ENCODE data around the gene NR2F6.

Gene NR2F6

DNA sequence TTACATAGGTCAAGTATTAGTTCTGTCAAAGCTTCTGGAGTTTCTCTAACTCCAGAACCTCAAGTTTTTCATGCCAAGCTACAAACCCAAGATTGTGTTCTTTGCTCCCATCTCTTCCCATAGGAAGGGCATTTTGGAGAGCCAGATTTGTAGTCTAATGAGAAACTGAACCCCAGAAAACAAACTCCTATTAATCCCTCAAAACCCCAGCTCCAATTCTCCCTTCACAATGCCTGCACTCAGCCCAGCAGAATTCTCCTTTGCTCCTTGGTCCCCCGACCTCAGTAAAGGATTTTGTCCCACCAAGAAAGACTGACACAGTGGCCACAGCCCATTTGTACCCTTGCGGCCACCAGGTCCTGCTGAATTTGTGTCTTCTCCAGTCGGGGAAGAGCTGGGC lies 10.4 kb upstream of the NR2F6 start:
- Histone ChIP-seq H3K27ac (no peak overlapping the region), H3K36me3 (ENCODE audit: insufficient read depth) (no peaks in the 10 kb centered on the region), H3K4me2 (no peak overlapping the region), H3K9ac (no peak overlapping the region), H3K4me3 (IDR thresholded peaks at IDR 0.05; ENCODE audit: insufficient read depth, low read depth, low read length) (no peak overlapping the region), H3K79me2 (ENCODE audit: insufficient read depth, low read depth) (no peaks in the 10 kb centered on the region), H4K20me1 (ENCODE audit: insufficient read depth) (no peaks in the 10 kb centered on the region), H2AFZ (ENCODE audit: low read depth) (no peak overlapping the region), H3K4me1 (ENCODE audit: low read depth, poor library complexity, severe bottlenecking) (no peaks in the 10 kb centered on the region), H3K27me3 (ENCODE audit: insufficient read depth, low read depth) (no peaks in the 10 kb centered on the region; the same call in 1 of the 2 replicates)
- TF ChIP-seq, protein P1, sequence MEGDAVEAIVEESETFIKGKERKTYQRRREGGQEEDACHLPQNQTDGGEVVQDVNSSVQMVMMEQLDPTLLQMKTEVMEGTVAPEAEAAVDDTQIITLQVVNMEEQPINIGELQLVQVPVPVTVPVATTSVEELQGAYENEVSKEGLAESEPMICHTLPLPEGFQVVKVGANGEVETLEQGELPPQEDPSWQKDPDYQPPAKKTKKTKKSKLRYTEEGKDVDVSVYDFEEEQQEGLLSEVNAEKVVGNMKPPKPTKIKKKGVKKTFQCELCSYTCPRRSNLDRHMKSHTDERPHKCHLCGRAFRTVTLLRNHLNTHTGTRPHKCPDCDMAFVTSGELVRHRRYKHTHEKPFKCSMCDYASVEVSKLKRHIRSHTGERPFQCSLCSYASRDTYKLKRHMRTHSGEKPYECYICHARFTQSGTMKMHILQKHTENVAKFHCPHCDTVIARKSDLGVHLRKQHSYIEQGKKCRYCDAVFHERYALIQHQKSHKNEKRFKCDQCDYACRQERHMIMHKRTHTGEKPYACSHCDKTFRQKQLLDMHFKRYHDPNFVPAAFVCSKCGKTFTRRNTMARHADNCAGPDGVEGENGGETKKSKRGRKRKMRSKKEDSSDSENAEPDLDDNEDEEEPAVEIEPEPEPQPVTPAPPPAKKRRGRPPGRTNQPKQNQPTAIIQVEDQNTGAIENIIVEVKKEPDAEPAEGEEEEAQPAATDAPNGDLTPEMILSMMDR (conservative IDR thresholded peaks at IDR 0.05; ENCODE audit: low read depth, low read length) = no peak

DNA sequence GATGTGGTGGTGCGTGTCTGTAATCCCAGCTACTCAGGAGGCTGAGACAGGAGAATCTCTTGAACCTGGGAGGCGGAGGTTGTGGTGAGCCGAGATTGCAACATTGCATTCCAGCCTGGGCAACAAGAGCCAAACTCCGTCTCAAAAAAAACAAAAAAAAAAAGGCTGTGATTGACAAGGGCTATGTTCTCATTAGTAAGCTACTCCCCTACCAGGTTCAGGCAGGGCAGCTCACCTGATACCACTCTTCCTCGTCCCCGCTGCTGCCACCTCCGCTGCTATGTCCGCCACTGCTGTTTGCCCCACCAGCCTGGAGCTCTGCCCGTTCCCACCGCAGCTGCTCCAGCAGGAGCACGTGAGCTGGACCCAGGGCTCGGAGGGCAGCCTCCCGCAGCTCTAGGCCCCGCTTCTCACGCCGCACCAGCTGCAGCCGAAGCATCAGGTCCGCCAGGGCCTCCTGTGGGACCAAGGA lies 9.5 kb upstream of the NR2F6 start:
- Histone ChIP-seq H3K4me1 (ENCODE audit: low read depth, poor library complexity, severe bottlenecking) (no peaks in the 10 kb centered on the region), H3K27ac (no peak overlapping the region), H3K9ac (no peak overlapping the region), H3K4me2 (no peak overlapping the region), H3K36me3 (ENCODE audit: insufficient read depth) (no peaks in the 10 kb centered on the region), H2AFZ (ENCODE audit: low read depth) (no peak overlapping the region), H3K27me3 (ENCODE audit: insufficient read depth, low read depth) (no peaks in the 10 kb centered on the region; the same call in 1 of the 2 replicates), H3K4me3 (IDR thresholded peaks at IDR 0.05; ENCODE audit: insufficient read depth, low read depth, low read length) (no peak overlapping the region), H3K79me2 (ENCODE audit: insufficient read depth, low read depth) (no peaks in the 10 kb centered on the region), H4K20me1 (ENCODE audit: insufficient read depth) (no peaks in the 10 kb centered on the region)
- TF ChIP-seq, protein P1 (conservative IDR thresholded peaks at IDR 0.05; ENCODE audit: low read depth, low read length) = no peak

DNA sequence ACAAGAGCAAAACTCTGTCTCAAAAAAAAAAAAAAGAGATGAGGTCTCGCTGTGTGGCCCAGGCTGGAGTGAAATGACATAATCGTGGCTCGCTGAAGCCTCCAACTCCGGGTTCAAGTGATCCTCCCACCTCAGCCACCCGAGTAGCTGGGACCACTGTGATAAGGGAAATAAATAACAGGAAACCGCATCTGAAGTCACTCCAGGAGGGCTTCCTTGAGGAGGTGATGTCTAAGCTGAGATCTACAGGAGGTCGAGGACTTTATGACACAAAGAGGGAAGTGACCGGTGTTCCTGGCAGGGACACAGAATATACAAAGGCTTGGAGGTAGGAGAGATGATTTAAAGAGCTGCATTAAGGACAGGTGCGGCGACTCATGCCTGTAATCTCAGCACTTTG lies 8.9 kb upstream of the NR2F6 start:
- TF ChIP-seq, protein P1 (conservative IDR thresholded peaks at IDR 0.05; ENCODE audit: low read depth, low read length) = no peak
- no peak overlapping the region for H3K9ac ChIP-seq
- H3K36me3 ChIP-seq (ENCODE audit: insufficient read depth) = no peaks in the 10 kb centered on the region
- no peaks in the 10 kb centered on the region; the same call in 1 of the 2 replicates for H3K27me3 ChIP-seq (ENCODE audit: insufficient read depth, low read depth)
- H3K79me2 ChIP-seq (ENCODE audit: insufficient read depth, low read depth) = no peaks in the 10 kb centered on the region
- no peaks in the 10 kb centered on the region for H4K20me1 ChIP-seq (ENCODE audit: insufficient read depth)
- H3K4me3 ChIP-seq (IDR thresholded peaks at IDR 0.05; ENCODE audit: insufficient read depth, low read depth, low read length) = no peak overlapping the region
- no peak overlapping the region for H3K4me2 ChIP-seq
- H3K4me1 ChIP-seq (ENCODE audit: low read depth, poor library complexity, severe bottlenecking) = no peaks in the 10 kb centered on the region
- H3K27ac ChIP-seq = no peak overlapping the region
- no peak overlapping the region for H2AFZ ChIP-seq (ENCODE audit: low read depth)

DNA sequence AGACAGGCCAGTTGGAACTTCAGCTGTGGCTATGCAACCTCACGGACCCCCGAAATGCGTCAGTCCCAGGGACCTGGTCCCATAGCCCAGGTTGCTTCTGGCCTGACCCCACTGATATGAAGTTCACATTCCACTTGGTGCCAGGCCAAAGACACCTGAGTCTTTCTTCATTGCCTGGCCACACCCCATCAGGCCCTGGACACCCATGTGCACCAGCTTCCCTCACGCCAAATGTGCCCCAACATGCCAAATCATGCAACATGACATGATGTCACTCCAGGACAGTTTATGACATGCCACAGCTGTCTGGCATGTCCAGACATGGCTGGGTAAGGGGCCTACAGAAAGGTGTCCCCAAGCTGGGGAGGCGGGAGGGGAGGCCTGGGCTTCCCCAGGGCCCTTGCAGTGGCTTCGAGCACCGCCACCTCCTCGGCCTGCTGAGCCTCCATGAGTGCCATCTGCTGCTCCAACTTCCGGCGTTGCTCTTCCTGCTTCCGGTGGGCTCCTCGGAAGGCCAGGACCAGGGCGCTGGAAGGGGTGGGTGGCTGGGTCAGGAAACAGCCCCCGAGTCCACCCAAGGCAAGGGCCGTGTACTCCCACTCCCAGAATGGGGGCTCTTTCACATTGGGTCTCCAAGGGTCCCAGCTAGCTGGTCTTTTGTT lies 4.3 kb upstream of the NR2F6 start:
- no peaks in the 10 kb centered on the region for H4K20me1 ChIP-seq (ENCODE audit: insufficient read depth)
- TF ChIP-seq, protein P1 (conservative IDR thresholded peaks at IDR 0.05; ENCODE audit: low read depth, low read length) = no peak
- no peak overlapping the region for H3K4me3 ChIP-seq (IDR thresholded peaks at IDR 0.05; ENCODE audit: insufficient read depth, low read depth, low read length)
- no peaks in the 10 kb centered on the region for H3K36me3 ChIP-seq (ENCODE audit: insufficient read depth)
- no peak overlapping the region for H3K4me2 ChIP-seq
- no peak overlapping the region for H2AFZ ChIP-seq (ENCODE audit: low read depth)
- H3K27ac ChIP-seq = no peak overlapping the region
- H3K9ac ChIP-seq = no peak overlapping the region
- peaks cover 10% of the 10 kb centered on the region for H3K4me1 ChIP-seq (ENCODE audit: low read depth, poor library complexity, severe bottlenecking)
- no peaks in the 10 kb centered on the region for H3K79me2 ChIP-seq (ENCODE audit: insufficient read depth, low read depth)
- H3K27me3 ChIP-seq (ENCODE audit: insufficient read depth, low read depth) = no peaks in the 10 kb centered on the region; the same call in 1 of the 2 replicates

Measured in KMS-11 (cell line).